ENCODE data around the gene CSRNP2.
"Not testable (repeated sequence)": the region's sequence is repeated elsewhere in the genome, so short reads cannot be mapped to it uniquely, and the experiment has no call there.

The CSRNP2 gene

DNA sequence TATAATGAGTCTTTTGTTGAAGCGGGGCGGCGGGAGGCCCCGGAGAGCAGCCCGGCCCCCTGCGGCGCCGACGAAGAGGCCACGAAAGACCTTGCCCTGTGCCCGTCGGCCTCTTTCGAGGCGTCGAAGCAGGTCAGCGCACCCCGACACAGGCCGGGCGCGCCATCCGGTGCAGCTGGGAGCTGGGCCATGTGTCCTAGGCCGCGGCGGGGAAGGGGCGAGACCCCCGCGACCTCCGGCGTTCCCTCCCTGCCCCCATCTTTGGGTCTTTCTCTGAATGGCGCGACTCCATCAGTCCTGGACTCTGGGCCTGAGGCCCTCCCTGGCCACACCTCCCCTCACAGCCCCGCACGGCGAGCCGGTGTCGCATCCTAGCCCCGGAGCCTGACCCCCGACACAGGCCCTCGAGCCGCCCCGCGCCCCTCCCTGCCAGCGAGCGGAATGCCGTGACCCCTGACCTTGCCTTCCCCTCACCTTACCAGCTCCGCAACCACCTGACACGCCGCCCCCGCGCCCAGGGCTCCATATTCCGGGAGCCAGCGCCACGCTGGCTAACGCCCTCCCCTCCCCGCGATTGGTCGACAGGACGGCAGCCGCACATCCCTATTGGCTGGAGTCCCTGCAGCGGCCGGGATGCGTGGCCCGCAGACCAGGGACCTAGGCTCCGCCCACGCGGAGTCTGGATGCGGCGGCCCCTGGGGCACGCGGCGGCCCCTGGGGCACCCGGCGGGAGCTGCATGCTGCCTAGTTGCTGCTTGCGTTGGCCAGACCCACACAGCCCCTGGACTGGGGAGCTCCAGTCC is 57.4 kb downstream of the CSRNP2 start, which contains the start of gene SLC11A2:
Gene SLC11A2 (minus strand): TSS at position 549 of the 803 bp plus-strand sequence. CDS start 15,656 bp downstream, outside the sequence.
- peak; percentile 85 for DNase-seq

- DNase-seq, result peak; percentile 23
Observed at GRCh38 chr12:51025338-51025835, 58.0 kb downstream of the CSRNP2 start.

GRCh38 chr12:51023625-51024382 is 59.6 kb downstream of the CSRNP2 start:
- no peak for DNase-seq

DNA sequence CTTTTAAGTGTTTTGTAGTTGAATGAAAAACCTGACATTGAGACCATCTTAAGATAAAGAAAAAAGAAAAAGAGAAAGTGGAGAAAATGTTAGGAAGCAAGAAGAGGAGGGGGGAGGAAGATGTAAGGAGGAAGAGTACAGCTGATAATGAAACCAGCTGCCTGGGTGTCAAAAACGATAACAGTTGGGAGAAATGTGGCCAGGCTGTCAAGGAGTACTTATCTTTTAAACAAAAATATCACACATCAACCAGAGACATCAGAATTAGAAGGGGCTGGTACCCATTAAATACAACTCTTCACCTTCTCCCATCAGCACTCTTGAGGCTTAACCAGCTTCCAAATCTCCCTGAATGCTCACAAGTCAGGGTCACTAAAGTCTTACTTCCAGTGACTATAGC is 61.7 kb downstream of the CSRNP2 start:
- DNase-seq, result no peak

DNA sequence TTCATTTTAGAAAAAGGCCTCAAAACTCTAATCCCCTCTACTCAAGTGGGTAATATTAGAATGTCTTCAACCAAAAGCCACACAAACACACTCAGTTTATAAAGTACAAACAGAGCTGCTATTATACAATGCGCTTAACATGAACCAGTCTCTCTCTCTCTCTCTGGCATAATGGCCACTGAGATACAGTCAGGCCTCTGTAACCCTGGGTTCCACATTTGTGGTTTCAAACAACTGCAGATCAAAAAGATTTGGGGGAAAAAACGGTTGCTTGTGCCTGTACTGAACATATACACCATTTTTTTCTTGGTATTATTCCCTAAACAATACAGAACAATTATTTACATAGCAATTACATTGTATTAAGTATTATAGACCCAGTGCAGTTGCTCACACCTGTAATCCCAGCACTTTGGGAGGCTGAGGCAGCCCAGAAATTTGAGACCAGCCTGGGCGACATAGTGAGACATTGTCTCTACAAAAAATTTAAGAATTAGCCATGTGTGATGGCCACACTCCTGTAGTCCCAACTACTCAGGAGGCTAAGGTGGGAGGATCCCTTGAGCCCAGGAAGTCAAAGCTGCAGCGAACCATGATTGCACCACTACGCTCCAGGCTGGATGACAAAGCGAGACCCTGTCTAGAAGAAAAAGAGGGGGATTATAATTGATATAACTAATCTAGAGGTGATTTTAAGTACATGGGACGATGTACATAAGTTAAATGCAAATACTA is 62.8 kb downstream of the CSRNP2 start:
- no peak for DNase-seq

GRCh38 chr12:51019927-51020326 is 63.5 kb downstream of the CSRNP2 start:
- DNase-seq, result no peak

DNA sequence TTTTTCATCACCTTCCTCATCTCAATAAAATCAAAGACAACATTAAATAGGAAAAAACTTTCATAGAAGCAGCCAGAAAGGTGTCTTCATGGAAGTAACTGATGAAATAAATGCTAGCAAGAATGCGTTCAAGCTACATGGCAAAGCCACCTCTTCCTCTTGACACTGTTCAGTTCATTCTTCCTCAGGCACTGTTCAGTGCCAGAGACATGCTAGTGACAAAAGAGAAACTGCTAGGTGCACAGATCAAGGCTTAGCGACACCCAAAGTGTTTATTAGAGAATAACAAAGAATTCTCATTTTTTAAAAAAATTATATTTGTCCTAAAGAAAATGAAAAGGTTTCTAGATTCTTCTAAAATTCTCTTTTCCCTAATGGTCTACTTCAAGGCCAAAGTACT is 64.4 kb downstream of the CSRNP2 start:
- no peak for DNase-seq

- DNase-seq, result no peak
Observed at GRCh38 chr12:51017452-51017851, 65.9 kb downstream of the CSRNP2 start.

GRCh38 chr12:51014467-51014866 is 68.9 kb downstream of the CSRNP2 start:
- not testable (repeated sequence) for DNase-seq

GRCh38 chr12:51013441-51013840 is 70.0 kb downstream of the CSRNP2 start:
- DNase-seq, result no peak

DNA sequence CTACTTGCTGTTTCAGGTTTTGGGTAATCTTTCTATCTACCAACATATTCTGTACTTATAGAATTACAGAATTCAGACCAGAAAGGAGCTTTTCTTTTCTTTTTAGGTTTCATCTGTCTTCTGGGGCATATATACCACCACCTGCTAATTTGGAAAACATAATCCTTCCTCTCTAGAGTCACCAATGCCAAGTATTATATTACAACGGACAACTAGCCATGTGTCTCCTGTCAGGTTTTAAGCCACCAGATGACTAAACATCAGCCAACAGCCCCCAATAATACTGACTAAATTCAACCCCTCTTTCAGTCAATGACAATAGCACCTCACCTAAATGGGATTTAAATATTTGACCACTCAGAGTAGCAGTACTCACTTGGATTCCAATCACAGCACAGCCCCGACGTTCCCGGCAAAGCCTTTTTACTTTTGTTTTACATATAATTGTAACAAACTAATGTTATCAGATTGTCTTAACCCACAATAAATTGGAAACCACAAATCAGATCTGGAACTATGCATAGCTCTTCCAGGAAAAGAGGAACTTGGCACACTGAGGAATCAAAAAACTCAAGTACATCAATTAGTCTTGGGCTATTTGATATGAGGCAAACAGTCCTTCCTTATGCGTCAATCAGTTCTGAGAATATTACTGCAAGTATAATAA is 70.7 kb downstream of the CSRNP2 start:
- DNase-seq, result no peak

DNA sequence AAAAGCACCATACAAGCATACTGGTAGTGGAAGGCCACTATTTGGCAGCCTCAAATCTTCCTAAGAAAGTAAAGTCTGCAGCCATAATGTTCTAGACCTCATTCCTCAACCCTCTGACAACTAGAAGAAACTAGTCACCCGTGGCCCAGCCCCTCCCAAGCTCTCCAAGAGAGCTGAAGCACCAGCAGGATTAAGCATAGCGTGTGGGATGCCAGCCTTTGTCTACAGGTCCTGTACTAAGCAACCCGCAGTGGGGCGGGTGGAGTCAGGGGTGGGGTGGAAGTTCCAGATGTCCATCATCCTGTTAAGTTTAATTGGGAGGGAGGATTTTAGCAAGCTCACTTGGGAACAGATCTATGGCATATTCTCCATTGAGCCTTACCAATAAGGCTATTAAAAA is 71.4 kb downstream of the CSRNP2 start:
- DNase-seq, result no peak

All from SHP77 treated with DMSO at 0.1 percent for 48 hours (cell line).